ENCODE data around the gene MAD1L1.

GRCh38 chr7:1814089-1814811 lies 418.5 kb downstream of the MAD1L1 start:
- TF ChIP-seq GATA3 (IDR thresholded peaks at IDR 0.05; ENCODE audit: low read depth, low read length) = no peak
- no peak for TF ChIP-seq GATA2 (IDR thresholded peaks at IDR 0.05; ENCODE audit: low read depth, low read length)
